Stimulated activated CD4-positive, alpha-beta T cell treated with anti-CD3 and anti-CD28 coated beads, Interleukin-12 subunit alpha, Interleukin-12 subunit beta, amount 100 ng/mL, for 48 hours (primary cell): ENCODE data around the gene NCAM1.

Experiments used
- DNase-seq, 3 donors: peaks; one replicate each; pipeline ENCODE4 v3.0.0-alpha.2; 2020; ENCODE audit warnings: low read depth in 2 of 3, low spot score in 1 of 3

Gene NCAM1

GRCh38 chr11:113084297-113084696 lies 123.1 kb downstream of the NCAM1 start:
- no peak for DNase-seq

- no peak for DNase-seq
These were observed 124.2 kb downstream of the NCAM1 start for GRCh38 chr11:113085446-113085845.

- DNase-seq = no peak
These were observed 126.5 kb downstream of the NCAM1 start for GRCh38 chr11:113087706-113088105.

GRCh38 chr11:113090716-113091480 lies 129.7 kb downstream of the NCAM1 start:
- no peak for DNase-seq

- DNase-seq = no peak
These were observed 130.2 kb downstream of the NCAM1 start for GRCh38 chr11:113091481-113091780.

GRCh38 chr11:113096648-113097047 lies 135.4 kb downstream of the NCAM1 start:
- no peak for DNase-seq

GRCh38 chr11:113103932-113104690 lies 142.9 kb downstream of the NCAM1 start:
- DNase-seq = no peak

GRCh38 chr11:113104691-113105251 lies 143.6 kb downstream of the NCAM1 start:
- DNase-seq = no peak

GRCh38 chr11:113105592-113105991 lies 144.4 kb downstream of the NCAM1 start:
- no peak for DNase-seq

GRCh38 chr11:113106507-113106906 lies 145.3 kb downstream of the NCAM1 start:
- DNase-seq = no peak

- no peak for DNase-seq
These were observed 148.8 kb downstream of the NCAM1 start for GRCh38 chr11:113110046-113110445.

- no peak for DNase-seq
These were observed 149.9 kb downstream of the NCAM1 start for GRCh38 chr11:113111156-113111555.

GRCh38 chr11:113112307-113112706 lies 151.1 kb downstream of the NCAM1 start:
- no peak for DNase-seq

GRCh38 chr11:113113801-113114704 lies 152.8 kb downstream of the NCAM1 start:
- DNase-seq = no peak

GRCh38 chr11:113114705-113115027 lies 153.4 kb downstream of the NCAM1 start:
- no peak for DNase-seq

- DNase-seq = no peak
These were observed 156.9 kb downstream of the NCAM1 start for GRCh38 chr11:113118104-113118503.

- no peak for DNase-seq
These were observed 157.9 kb downstream of the NCAM1 start for GRCh38 chr11:113119074-113119473.

- DNase-seq = no peak
These were observed 158.9 kb downstream of the NCAM1 start for GRCh38 chr11:113119966-113120736.

- no peak for DNase-seq
These were observed 160.5 kb downstream of the NCAM1 start for GRCh38 chr11:113121746-113122145.

GRCh38 chr11:113124006-113124405 lies 162.8 kb downstream of the NCAM1 start:
- DNase-seq = no peak

GRCh38 chr11:113124578-113124977 lies 163.4 kb downstream of the NCAM1 start:
- DNase-seq = no peak
